ENCODE data around the gene EVI5.
"Not testable (repeated sequence)": the region's sequence is repeated elsewhere in the genome, so short reads cannot be mapped to it uniquely, and the experiment has no call there.

The EVI5 gene

GRCh38 chr1:92778376-92778775 lies 6.5 kb downstream of the EVI5 start:
- no peak for TF ChIP-seq CTCF (conservative IDR thresholded peaks at IDR 0.05)
- H3K27ac ChIP-seq, result no peak overlapping the region

DNA sequence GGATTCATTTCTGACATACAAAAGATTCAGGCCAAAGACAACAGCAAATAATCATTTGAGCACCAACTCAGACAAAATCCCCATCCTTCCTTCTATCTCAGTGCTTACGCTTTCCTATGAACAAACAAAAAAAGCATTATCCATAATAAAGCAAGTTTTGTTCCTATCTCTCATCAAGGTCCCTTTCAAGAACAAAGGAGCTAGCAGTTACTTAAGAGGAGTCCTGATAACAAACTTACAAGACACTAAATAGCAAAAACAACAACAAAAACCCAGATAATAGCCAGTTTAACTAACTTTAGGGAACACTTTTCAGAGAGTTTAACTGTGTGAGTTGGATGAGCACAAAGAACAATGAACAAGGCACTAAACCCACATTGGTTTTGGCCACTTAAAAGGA lies 10.5 kb downstream of the EVI5 start:
- no peak for TF ChIP-seq CTCF (conservative IDR thresholded peaks at IDR 0.05)

DNA sequence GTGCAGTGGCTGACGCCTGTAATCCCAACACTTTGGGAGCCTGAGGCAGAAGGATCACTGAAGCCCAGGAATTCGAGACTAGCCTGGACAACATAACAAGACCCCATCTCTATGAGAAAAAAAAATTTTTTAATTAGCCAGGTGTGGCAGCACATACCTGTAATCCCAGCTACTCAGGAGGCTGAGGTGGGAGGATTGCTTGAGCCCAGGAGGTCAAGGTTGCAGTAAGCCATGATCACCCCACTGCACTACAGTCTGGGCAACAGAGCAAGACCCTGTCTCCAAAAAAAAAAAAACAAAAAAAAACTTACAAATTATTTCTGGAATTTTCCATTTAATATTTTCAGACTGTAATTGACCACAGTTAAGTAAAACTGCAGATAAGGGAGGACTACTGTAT lies 11.2 kb downstream of the EVI5 start:
- H3K27ac ChIP-seq, result not testable (repeated sequence)

More for the DNA sequence above, 10.5 kb downstream of the EVI5 start:
- H3K27ac ChIP-seq, result peak overlapping the region; percentile 29; the same call in 1 of the 2 replicates

DNA sequence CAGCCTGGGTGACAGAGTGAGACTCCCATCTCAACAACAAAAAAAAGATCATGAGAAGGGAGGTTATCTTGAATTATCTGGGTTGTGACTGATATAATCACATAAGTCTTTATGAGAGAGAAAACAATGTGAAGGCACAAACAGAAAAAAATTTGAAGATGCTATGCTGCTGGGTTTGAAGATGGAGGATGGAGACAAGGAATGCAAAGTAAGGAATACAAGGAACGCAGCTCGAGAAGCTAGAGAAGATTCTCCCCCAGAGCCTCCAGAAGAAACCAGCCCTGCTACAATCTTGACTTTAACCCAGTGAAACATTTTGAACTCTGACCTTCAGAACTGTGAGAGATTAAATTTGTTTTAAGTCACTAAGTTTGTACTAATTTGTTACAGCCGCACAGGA lies 15.1 kb downstream of the EVI5 start:
- no peak for TF ChIP-seq CTCF (conservative IDR thresholded peaks at IDR 0.05)
- no peak overlapping the region for H3K27ac ChIP-seq

DNA sequence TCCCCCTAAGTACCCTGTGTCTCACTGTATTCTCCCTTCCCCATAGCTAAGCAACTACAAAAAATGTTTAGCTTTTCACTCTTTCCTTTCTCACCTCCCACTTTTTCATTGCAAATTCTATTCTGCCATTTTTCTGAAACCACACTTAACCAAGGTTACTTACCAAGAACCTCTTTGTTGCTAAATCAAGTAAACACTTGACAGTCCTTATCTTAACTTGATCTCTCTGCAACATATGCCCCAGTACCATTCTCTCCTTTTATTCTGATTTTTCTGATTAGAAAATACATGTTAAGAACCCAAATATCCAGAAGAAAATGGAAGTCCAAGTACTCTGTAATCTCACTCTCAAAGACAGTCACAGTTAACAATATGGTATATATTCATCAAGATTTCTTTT lies 16.0 kb downstream of the EVI5 start:
- TF ChIP-seq CTCF (conservative IDR thresholded peaks at IDR 0.05), result no peak
- H3K27ac ChIP-seq, result no peak overlapping the region

- H3K27ac ChIP-seq, result no peak overlapping the region
- TF ChIP-seq CTCF (conservative IDR thresholded peaks at IDR 0.05), result no peak
Measured at GRCh38 chr1:92768296-92768695, 16.6 kb downstream of the EVI5 start.

GRCh38 chr1:92764116-92764515 lies 20.8 kb downstream of the EVI5 start:
- no peak for TF ChIP-seq CTCF (conservative IDR thresholded peaks at IDR 0.05)
- no peak overlapping the region for H3K27ac ChIP-seq

GRCh38 chr1:92762355-92762754 lies 22.6 kb downstream of the EVI5 start:
- no peak overlapping the region for H3K27ac ChIP-seq
- no peak for TF ChIP-seq CTCF (conservative IDR thresholded peaks at IDR 0.05)
